Effector CD4-positive, alpha-beta T cell (primary cell): Measurements from ENCODE around the gene GPR153.

Source experiments
- DNase-seq: peaks from one replicate; pipeline ENCODE4 v3.0.0-alpha.2; 2020

The GPR153 gene

GRCh38 chr1:6268415-6268814, 7.5 kb upstream of the GPR153 start:
- DNase-seq = no peak

GRCh38 chr1:6267686-6268322, 6.9 kb upstream of the GPR153 start:
- no peak for DNase-seq

GRCh38 chr1:6266641-6267040, 5.7 kb upstream of the GPR153 start:
- no peak for DNase-seq

- DNase-seq = no peak
Measured at GRCh38 chr1:6265151-6265550, 4.3 kb upstream of the GPR153 start.

- no peak for DNase-seq
Measured at GRCh38 chr1:6263716-6264115, 2.8 kb upstream of the GPR153 start.

GRCh38 chr1:6262555-6263420, 1.9 kb upstream of the GPR153 start:
- DNase-seq = no peak

GRCh38 chr1:6261615-6261995, 707 bp upstream of the GPR153 start:
- no peak for DNase-seq

GRCh38 chr1:6260433-6260934, 414 bp downstream of the GPR153 start:
- no peak for DNase-seq

GRCh38 chr1:6259491-6260362, 1.2 kb downstream of the GPR153 start:
- peak; percentile 53 for DNase-seq

- DNase-seq = no peak
Measured at GRCh38 chr1:6258675-6259074, 2.2 kb downstream of the GPR153 start.

GRCh38 chr1:6257541-6258069, 3.3 kb downstream of the GPR153 start:
- no peak for DNase-seq

- no peak for DNase-seq
Measured at GRCh38 chr1:6256645-6257044, 4.3 kb downstream of the GPR153 start.

GRCh38 chr1:6254691-6255090, 6.2 kb downstream of the GPR153 start:
- no peak for DNase-seq

- no peak for DNase-seq
Measured at GRCh38 chr1:6253380-6253779, 7.5 kb downstream of the GPR153 start.

GRCh38 chr1:6252374-6252710, 8.6 kb downstream of the GPR153 start:
- no peak for DNase-seq

GRCh38 chr1:6251681-6252373, 9.1 kb downstream of the GPR153 start:
- no peak for DNase-seq

GRCh38 chr1:6251233-6251632, 9.7 kb downstream of the GPR153 start:
- DNase-seq = no peak

GRCh38 chr1:6249739-6250689, 10.9 kb downstream of the GPR153 start:
- no peak for DNase-seq

GRCh38 chr1:6248932-6249738, 11.8 kb downstream of the GPR153 start:
- no peak for DNase-seq

GRCh38 chr1:6248161-6248776, 12.6 kb downstream of the GPR153 start:
- DNase-seq = no peak
